ENCODE results near the gene L3MBTL4. TPM values are rescaled to one million over a fixed set of nuclear protein-coding genes. Genes with fewer than 3 reads are reported as not detected.

Gene L3MBTL4
- total RNA-seq, 4 donors from 2014 or later: 0.40 to 3.8 (median 0.76) TPM

DNA sequence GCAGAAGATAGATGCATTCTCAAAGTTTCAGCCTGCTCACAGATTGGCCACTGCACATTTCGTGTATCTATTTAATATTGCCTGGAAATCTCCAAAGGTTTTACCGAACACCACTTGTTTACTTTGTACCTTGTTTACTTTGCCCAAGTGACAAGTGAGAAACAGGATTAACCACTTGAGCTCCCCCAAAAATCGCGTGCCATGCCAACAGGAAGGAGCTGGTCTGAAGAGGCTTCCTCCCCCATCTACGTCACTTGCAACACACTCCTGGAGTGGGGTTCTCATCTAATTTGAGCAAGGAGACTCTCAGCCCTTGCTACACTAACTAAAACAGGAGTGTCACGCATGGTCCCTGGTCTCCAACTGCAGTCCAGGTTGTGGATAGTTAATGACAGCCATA is 306.9 kb downstream of the L3MBTL4 start:
- Histone ChIP-seq H3K9me3 (no peaks in the 10 kb centered on the region), H3K27ac (no peak overlapping the region), H3K27me3 (no peaks in the 10 kb centered on the region), H3K36me3 (no peaks in the 10 kb centered on the region), H3K4me3 (no peak overlapping the region), H3K4me1 (no peaks in the 10 kb centered on the region)
- TF ChIP-seq, protein P1, sequence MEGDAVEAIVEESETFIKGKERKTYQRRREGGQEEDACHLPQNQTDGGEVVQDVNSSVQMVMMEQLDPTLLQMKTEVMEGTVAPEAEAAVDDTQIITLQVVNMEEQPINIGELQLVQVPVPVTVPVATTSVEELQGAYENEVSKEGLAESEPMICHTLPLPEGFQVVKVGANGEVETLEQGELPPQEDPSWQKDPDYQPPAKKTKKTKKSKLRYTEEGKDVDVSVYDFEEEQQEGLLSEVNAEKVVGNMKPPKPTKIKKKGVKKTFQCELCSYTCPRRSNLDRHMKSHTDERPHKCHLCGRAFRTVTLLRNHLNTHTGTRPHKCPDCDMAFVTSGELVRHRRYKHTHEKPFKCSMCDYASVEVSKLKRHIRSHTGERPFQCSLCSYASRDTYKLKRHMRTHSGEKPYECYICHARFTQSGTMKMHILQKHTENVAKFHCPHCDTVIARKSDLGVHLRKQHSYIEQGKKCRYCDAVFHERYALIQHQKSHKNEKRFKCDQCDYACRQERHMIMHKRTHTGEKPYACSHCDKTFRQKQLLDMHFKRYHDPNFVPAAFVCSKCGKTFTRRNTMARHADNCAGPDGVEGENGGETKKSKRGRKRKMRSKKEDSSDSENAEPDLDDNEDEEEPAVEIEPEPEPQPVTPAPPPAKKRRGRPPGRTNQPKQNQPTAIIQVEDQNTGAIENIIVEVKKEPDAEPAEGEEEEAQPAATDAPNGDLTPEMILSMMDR (IDR thresholded peaks at IDR 0.05 in 4 of 5, conservative IDR thresholded peaks at IDR 0.05 in 1 of 5): no peak
- no peak for TF ChIP-seq POLR2A (IDR thresholded peaks at IDR 0.05)
- DNase-seq (no peak), ATAC-seq (no peak)
- intact Hi-C loops (cut with DNase I; ENCODE audit: low total_unique reads): no loop called here
- in situ Hi-C loops (cut with MboI; ENCODE audit: low sequenced_read_pairs in 4 of 4): no loop called here

DNA sequence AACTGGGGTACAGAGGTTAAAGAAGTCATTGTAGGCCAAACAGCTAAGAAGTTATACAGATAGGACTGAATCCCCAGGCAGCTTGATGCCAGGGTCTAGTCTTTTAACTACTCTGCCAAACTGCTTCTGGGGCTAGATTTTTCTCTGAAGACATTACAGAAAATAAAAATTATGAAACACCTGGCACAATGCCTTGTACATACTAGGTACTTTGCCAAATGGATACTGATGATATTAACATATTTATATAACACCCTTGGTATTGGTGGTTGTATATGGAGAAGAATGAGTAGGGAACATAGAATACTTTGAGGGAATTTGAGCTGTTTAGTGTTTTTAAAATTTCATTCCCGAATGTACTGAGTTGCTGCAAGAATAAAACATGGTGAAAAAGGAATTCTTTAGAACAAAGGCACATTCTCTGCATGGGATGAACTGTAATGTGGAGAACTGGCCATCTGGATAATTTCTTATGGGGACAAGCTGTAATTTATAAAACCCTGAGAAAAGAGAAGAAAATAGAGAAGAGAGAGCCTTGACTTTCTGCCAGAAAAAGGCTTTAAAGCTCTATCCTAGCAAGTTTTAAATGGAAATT is 308.5 kb downstream of the L3MBTL4 start:
- no peak for DNase-seq
- H3K4me1 ChIP-seq: no peaks in the 10 kb centered on the region

GRCh38 chr18:6103741-6104140 is 311.0 kb downstream of the L3MBTL4 start:
- Histone ChIP-seq H3K36me3 (no peaks in the 10 kb centered on the region), H3K27ac (no peak overlapping the region), H3K9me3 (no peaks in the 10 kb centered on the region), H3K4me1 (no peaks in the 10 kb centered on the region), H3K27me3 (no peaks in the 10 kb centered on the region), H3K4me3 (no peak overlapping the region)
- intact Hi-C loops (cut with DNase I; ENCODE audit: low total_unique reads) (no loop called here), in situ Hi-C loops (cut with MboI; ENCODE audit: low sequenced_read_pairs in 4 of 4) (no loop called here)
- TF ChIP-seq POLR2A (IDR thresholded peaks at IDR 0.05): no peak
- TF ChIP-seq, protein P1 (IDR thresholded peaks at IDR 0.05 in 4 of 5, conservative IDR thresholded peaks at IDR 0.05 in 1 of 5): no peak
- DNase-seq (no peak), ATAC-seq (no peak)

More for the DNA sequence above, 308.5 kb downstream of the L3MBTL4 start:
- Histone ChIP-seq H3K36me3 (no peaks in the 10 kb centered on the region), H3K9me3 (no peaks in the 10 kb centered on the region), H3K27ac (no peak overlapping the region), H3K27me3 (no peaks in the 10 kb centered on the region), H3K4me3 (no peak overlapping the region)
- in situ Hi-C loops (cut with MboI; ENCODE audit: low sequenced_read_pairs in 4 of 4) (no loop called here), intact Hi-C loops (cut with DNase I; ENCODE audit: low total_unique reads) (no loop called here)
- ATAC-seq: no peak
- TF ChIP-seq, protein P1 (IDR thresholded peaks at IDR 0.05 in 4 of 5, conservative IDR thresholded peaks at IDR 0.05 in 1 of 5): no peak
- no peak for TF ChIP-seq POLR2A (IDR thresholded peaks at IDR 0.05)

- Histone ChIP-seq H3K36me3 (no peaks in the 10 kb centered on the region), H3K27me3 (no peaks in the 10 kb centered on the region), H3K4me3 (no peak overlapping the region), H3K4me1 (no peaks in the 10 kb centered on the region), H3K9me3 (no peaks in the 10 kb centered on the region), H3K27ac (no peak overlapping the region)
- ATAC-seq (no peak), DNase-seq (no peak)
- in situ Hi-C loops (cut with MboI; ENCODE audit: low sequenced_read_pairs in 4 of 4): no loop called here
- intact Hi-C loops (cut with DNase I; ENCODE audit: low total_unique reads): no loop called here
- TF ChIP-seq, protein P1 (IDR thresholded peaks at IDR 0.05 in 4 of 5, conservative IDR thresholded peaks at IDR 0.05 in 1 of 5): no peak
- TF ChIP-seq POLR2A (IDR thresholded peaks at IDR 0.05): no peak
Measured at GRCh38 chr18:6096730-6097129, 318.0 kb downstream of the L3MBTL4 start.

GRCh38 chr18:6088432-6088831 is 326.3 kb downstream of the L3MBTL4 start:
- Histone ChIP-seq H3K27ac (no peak overlapping the region), H3K4me1 (no peaks in the 10 kb centered on the region), H3K27me3 (no peaks in the 10 kb centered on the region), H3K9me3 (no peaks in the 10 kb centered on the region), H3K4me3 (no peak overlapping the region), H3K36me3 (no peaks in the 10 kb centered on the region)
- ATAC-seq (no peak), DNase-seq (no peak)
- in situ Hi-C loops (cut with MboI; ENCODE audit: low sequenced_read_pairs in 4 of 4) (no loop called here), intact Hi-C loops (cut with DNase I; ENCODE audit: low total_unique reads) (no loop called here)
- TF ChIP-seq, protein P1 (IDR thresholded peaks at IDR 0.05 in 4 of 5, conservative IDR thresholded peaks at IDR 0.05 in 1 of 5): no peak
- no peak for TF ChIP-seq POLR2A (IDR thresholded peaks at IDR 0.05)

All from gastrocnemius medialis (tissue), 4 donors.